ACC112 (cell line): Measurements from ENCODE around the gene NOL9.

Experiments used
- H2AFZ ChIP-seq: fragments of 200-600 bp; sonication (generic); one replicate; pipeline ENCODE4 v1.6.0; 2017; ENCODE audit warnings: antibody characterized with exemption, low read length; ENCODE audit not compliant: unreplicated experiment
- H3K27ac ChIP-seq: fragments of 200-600 bp; sonication (generic); 2 replicates; pipeline ENCODE4 v1.5.1; 2014; ENCODE audit warnings: low read depth, mild to moderate bottlenecking, antibody characterized with exemption, low read length, moderate library complexity
- H3K27me3 ChIP-seq: fragments of 200-600 bp; sonication (generic); 2 replicates; pipeline ENCODE4 v1.6.1; 2014; ENCODE audit warnings: mild to moderate bottlenecking, antibody characterized with exemption, low read length, moderate library complexity, mixed read lengths; ENCODE audit not compliant: insufficient read depth
- H3K36me3 ChIP-seq: fragments of 200-600 bp; sonication (generic); 2 replicates; pipeline ENCODE4 v1.6.1; 2016; ENCODE audit warnings: mild to moderate bottlenecking, antibody characterized with exemption, low read length, moderate library complexity, mixed read lengths; ENCODE audit not compliant: insufficient read depth
- H3K4me1 ChIP-seq: fragments of 200-600 bp; sonication (generic); one replicate; pipeline ENCODE4 v1.6.1; 2016; ENCODE audit warnings: low read length, mixed read lengths; ENCODE audit not compliant: insufficient read depth, unreplicated experiment, control insufficient read depth
- H3K4me3 ChIP-seq: fragments of 200-600 bp; sonication (generic); 2 replicates; pipeline ENCODE4 v1.5.1; 2014; ENCODE audit warnings: mild to moderate bottlenecking, low read depth, low read length
- H3K79me2 ChIP-seq: fragments of 200-600 bp; sonication (generic); one replicate; pipeline ENCODE4 v1.6.0; 2016; ENCODE audit warnings: low read length; ENCODE audit not compliant: control insufficient read depth, unreplicated experiment, insufficient read depth

The NOL9 gene

GRCh38 chr1:6597777-6598131 is 43.4 kb upstream of the NOL9 start:
- peaks cover 19% of the 10 kb centered on the region for H3K4me1 ChIP-seq
- peaks cover 11% of the 10 kb centered on the region; the same call in 1 of the 2 replicates for H3K36me3 ChIP-seq
- no peak overlapping the region for H2AFZ ChIP-seq
- H3K4me3 ChIP-seq = no peak overlapping the region
- H3K79me2 ChIP-seq = peaks cover 71% of the 10 kb centered on the region
- no peaks in the 10 kb centered on the region for H3K27me3 ChIP-seq
- H3K27ac ChIP-seq = no peak overlapping the region

DNA sequence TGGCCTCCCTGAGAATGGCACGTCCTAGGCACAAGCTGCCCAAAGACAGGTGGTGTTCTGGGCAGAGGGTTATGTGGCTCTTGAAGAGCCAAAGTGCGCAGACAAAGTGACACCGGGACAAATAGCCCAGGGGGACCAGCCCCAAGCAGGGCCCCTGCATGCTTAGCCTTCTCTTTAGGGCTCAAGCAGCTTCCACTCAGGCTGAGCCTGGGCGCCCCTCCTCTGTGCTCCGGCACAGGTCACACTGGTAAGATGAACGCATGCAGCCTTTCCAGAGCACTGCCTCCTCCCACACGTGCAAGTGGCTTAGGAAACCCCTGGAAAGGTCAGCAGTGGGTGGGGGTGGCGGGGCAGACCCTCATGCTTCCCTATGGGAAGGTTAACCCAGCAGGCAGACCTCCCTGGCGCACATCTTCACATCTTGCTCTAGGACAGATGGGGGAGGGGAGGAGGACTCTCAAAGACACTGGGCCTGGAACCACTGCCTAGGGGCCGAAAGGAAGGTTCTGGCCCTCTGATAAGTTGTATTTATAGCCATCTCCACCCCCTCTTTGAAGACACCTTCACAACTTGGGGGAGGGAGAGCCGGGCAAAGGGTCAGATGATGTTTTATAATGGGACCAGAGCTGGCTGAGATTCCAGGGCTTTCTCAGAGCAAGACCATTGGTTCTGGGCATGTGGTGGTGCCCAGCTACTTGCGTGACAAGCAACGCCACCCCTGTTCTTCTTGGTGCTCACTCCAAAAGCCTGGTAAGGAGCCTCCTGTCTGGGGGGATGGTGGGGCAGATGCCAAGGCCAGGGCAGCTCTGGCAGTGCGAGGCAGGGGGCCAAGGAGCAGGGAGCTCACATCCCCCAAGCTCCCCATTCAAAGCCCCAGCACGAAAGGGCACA is 42.8 kb upstream of the NOL9 start:
- no peak overlapping the region for H3K27ac ChIP-seq
- no peak overlapping the region for H3K4me3 ChIP-seq
- peaks cover 66% of the 10 kb centered on the region for H3K79me2 ChIP-seq
- peaks cover 11% of the 10 kb centered on the region; the same call in 1 of the 2 replicates for H3K36me3 ChIP-seq
- H3K27me3 ChIP-seq = no peaks in the 10 kb centered on the region
- H3K4me1 ChIP-seq = peaks cover 19% of the 10 kb centered on the region
- no peak overlapping the region for H2AFZ ChIP-seq

DNA sequence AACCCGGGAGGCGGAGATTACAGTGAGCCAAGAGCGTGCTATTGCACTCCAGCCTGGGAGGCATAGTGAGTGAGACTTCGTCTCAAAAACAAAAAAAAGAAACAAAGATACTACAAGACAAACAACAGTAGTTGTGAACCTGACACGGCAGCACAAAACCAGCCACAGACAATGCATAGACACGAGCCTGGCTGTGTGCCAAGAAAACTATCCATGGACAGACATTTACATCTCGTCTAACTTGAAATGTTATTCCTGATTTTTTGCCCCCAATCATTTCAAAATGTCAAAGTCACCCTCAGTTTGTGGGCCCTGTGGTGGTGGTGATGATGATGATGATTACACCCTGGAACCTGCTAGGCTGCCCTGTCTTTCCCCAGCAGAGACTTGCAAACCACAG is 42.0 kb upstream of the NOL9 start:
- H3K27me3 ChIP-seq = no peaks in the 10 kb centered on the region
- no peak overlapping the region for H2AFZ ChIP-seq
- peaks cover 58% of the 10 kb centered on the region for H3K79me2 ChIP-seq
- H3K27ac ChIP-seq = no peak overlapping the region
- H3K4me3 ChIP-seq = no peak overlapping the region
- peaks cover 11% of the 10 kb centered on the region; the same call in 1 of the 2 replicates for H3K36me3 ChIP-seq
- peaks cover 19% of the 10 kb centered on the region for H3K4me1 ChIP-seq

GRCh38 chr1:6594977-6595740 is 40.8 kb upstream of the NOL9 start:
- H3K4me1 ChIP-seq = peaks cover 19% of the 10 kb centered on the region
- H3K27me3 ChIP-seq = no peaks in the 10 kb centered on the region
- no peak overlapping the region for H3K4me3 ChIP-seq
- H3K79me2 ChIP-seq = peaks cover 47% of the 10 kb centered on the region
- H3K27ac ChIP-seq = no peak overlapping the region
- no peak overlapping the region for H2AFZ ChIP-seq
- H3K36me3 ChIP-seq = peaks cover 11% of the 10 kb centered on the region; the same call in 1 of the 2 replicates

- H3K4me3 ChIP-seq = no peak overlapping the region
- no peak overlapping the region for H3K27ac ChIP-seq
- H3K79me2 ChIP-seq = peaks cover 34% of the 10 kb centered on the region
- no peak overlapping the region for H2AFZ ChIP-seq
- peaks cover 11% of the 10 kb centered on the region; the same call in 1 of the 2 replicates for H3K36me3 ChIP-seq
- peaks cover 12% of the 10 kb centered on the region for H3K4me1 ChIP-seq
- H3K27me3 ChIP-seq = no peaks in the 10 kb centered on the region
Observed at GRCh38 chr1:6593810-6594209, 39.5 kb upstream of the NOL9 start.

DNA sequence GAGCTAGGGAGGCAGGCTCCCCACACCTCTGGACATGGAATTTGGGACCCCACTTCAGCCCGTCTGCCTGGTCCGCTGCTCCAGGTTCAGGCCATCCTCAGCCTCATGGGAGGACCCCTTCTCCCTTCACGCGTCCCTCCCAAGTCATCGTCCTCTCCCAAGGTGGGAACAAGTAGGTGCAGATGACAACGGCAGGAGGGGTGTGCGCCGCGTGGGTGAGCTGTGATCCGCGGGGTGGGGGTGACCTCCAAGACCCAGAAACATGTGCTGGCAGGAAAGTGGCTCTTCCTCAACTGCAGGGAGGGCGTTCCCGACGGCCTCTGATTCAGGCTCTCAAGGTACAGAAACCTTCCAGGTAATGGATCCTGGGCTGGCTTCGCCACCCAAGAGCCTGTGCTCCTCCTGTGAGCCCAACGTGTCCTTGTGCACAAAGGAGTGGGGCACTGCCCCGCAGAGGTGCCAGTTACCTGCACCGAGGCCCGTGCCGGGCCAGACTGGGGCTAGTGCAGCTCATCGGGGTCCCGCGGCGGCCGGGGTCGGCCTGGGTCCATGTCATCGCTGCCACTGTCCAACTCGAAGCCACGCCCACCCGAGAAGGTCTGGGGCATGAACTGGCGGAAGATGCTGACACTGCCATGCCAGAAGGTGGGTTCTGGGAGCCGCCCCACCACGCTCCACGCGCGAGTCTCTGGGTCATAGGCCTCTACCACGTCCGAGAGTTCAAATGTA is 38.7 kb upstream of the NOL9 start:
- H3K27ac ChIP-seq = no peak overlapping the region
- H3K4me1 ChIP-seq = peaks cover 9% of the 10 kb centered on the region
- no peaks in the 10 kb centered on the region for H3K27me3 ChIP-seq
- H2AFZ ChIP-seq = no peak overlapping the region
- H3K4me3 ChIP-seq = no peak overlapping the region
- H3K36me3 ChIP-seq = peaks cover 11% of the 10 kb centered on the region; the same call in 1 of the 2 replicates
- H3K79me2 ChIP-seq = peaks cover 30% of the 10 kb centered on the region

DNA sequence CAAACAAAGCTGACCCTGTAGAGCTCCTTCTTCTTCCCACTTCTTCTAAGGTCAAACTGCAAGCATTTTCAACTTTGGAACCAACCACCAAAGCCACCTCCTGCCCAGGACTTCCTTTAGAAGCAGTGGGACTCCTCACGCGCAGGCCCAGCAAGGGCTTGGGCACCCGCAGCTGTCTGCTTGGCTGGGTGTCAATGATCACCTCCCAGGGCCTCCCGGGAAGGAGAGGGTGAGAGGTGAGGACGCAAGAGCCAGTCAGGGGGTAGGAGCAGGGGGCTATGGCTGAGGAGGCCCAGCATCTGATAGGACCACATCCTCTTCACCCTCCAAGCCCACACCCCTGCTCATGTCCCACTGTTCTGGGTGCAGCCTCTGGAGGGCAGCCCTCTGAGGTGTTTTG is 38.1 kb upstream of the NOL9 start:
- Histone ChIP-seq H3K36me3 (peaks cover 11% of the 10 kb centered on the region; the same call in 1 of the 2 replicates), H3K27ac (no peak overlapping the region), H3K4me1 (peaks cover 5% of the 10 kb centered on the region), H3K4me3 (no peak overlapping the region), H2AFZ (no peak overlapping the region), H3K79me2 (peaks cover 24% of the 10 kb centered on the region), H3K27me3 (no peaks in the 10 kb centered on the region)

GRCh38 chr1:6591644-6592043 is 37.3 kb upstream of the NOL9 start:
- Histone ChIP-seq H3K36me3 (peaks cover 7% of the 10 kb centered on the region; the same call in 1 of the 2 replicates), H3K27me3 (no peaks in the 10 kb centered on the region), H3K4me3 (no peak overlapping the region), H3K27ac (no peak overlapping the region), H3K4me1 (no peaks in the 10 kb centered on the region), H2AFZ (no peak overlapping the region), H3K79me2 (peaks cover 16% of the 10 kb centered on the region)

DNA sequence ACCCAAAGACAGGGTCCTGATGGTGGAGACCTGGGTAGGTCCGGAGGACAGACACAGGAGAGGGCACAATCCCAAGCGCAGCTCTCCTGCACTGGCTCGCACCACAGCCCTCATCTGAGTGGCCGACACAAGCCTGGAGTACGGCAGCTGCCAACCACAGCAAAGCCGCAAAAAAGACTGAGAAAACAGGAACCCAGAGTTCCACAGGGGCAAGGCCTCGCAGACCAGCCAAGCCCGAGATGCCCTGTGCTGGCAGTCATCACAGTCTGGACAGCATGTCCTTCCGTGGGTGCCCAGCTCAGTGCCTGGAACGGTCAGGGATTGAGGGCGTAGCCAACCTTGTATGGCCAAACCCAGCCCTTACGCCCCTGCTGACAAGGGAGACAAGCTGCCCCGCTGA is 36.9 kb upstream of the NOL9 start:
- no peaks in the 10 kb centered on the region for H3K4me1 ChIP-seq

DNA sequence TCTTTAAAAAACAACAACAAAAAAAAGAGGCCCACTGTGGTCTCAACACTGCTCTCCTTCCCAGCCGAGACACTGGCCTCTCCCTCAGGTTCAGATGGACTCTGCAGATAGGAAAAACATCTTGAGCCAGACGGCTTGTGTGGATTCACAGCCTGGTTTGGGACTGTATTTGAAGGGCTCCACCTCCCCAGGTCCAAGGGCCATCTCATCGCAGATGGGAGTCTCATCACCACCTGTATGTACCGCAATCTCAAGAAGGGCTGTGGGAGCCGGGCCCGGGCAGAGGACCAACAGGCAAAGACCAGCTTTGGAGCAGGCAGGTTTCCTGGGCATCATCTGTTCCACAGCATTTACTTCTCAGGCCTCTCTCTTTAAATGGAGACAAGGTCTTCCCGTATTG is 35.7 kb upstream of the NOL9 start:
- Histone ChIP-seq H3K4me1 (no peaks in the 10 kb centered on the region), H3K79me2 (peaks cover 3% of the 10 kb centered on the region), H3K4me3 (no peak overlapping the region), H3K36me3 (peaks cover 7% of the 10 kb centered on the region; the same call in 1 of the 2 replicates), H3K27ac (no peak overlapping the region), H3K27me3 (no peaks in the 10 kb centered on the region), H2AFZ (no peak overlapping the region)

More for the DNA sequence above, 36.9 kb upstream of the NOL9 start:
- Histone ChIP-seq H3K27me3 (no peaks in the 10 kb centered on the region), H3K36me3 (peaks cover 7% of the 10 kb centered on the region; the same call in 1 of the 2 replicates), H2AFZ (no peak overlapping the region), H3K27ac (no peak overlapping the region), H3K79me2 (peaks cover 11% of the 10 kb centered on the region), H3K4me3 (no peak overlapping the region)
